CD14-positive monocyte (primary cell): Measurements from ENCODE around the gene VAV2. TPM values are rescaled to one million over a fixed set of nuclear protein-coding genes. Genes with fewer than 3 reads are reported as not detected.

Experiments used
- DNase-seq, 3 donors: peaks; one replicate each; pipeline ENCODE4 v3.0.0-alpha.2; 2011 to 2022
- H2AFZ ChIP-seq: 2 replicates; pipeline ENCODE4 v1.6.0; 2012; ENCODE audit warnings: mild to moderate bottlenecking, low read depth, low read length, inconsistent platforms; ENCODE audit not compliant: insufficient read depth, poor library complexity, severe bottlenecking
- H3K27ac ChIP-seq, 2 donors: 1 replicate in 1 of 2; 2 replicates in 1 of 2; pipeline ENCODE4 v1.5.1; 2012 to 2013; ENCODE audit warnings: low read length in 2 of 2, control low read depth in 1 of 2, inconsistent platforms in 1 of 2, low read depth in 1 of 2, mild to moderate bottlenecking in 1 of 2
- H3K27me3 ChIP-seq, 2 donors: one replicate each; pipeline versions ENCODE4 v1.6.0 to v1.6.1; 2011 to 2013; ENCODE audit warnings: low read length in 2 of 2; ENCODE audit not compliant: control insufficient read depth in 2 of 2, insufficient read depth in 2 of 2
- H3K36me3 ChIP-seq, 2 donors: replicated peaks in 1 of 2; 1 replicate in 1 of 2; 2 replicates in 1 of 2; pipeline versions ENCODE4 v1.5.1 to v1.6.1; 2012 to 2013; ENCODE audit warnings: low read length in 2 of 2, control low read depth in 1 of 2, inconsistent platforms in 1 of 2, mild to moderate bottlenecking in 1 of 2; ENCODE audit not compliant: insufficient read depth in 2 of 2, control insufficient read depth in 1 of 2
- H3K4me1 ChIP-seq, 2 donors: 1 replicate in 1 of 2; 2 replicates in 1 of 2; pipeline versions ENCODE4 v1.5.1 to v1.6.1; 2012 to 2013; ENCODE audit warnings: low read length in 2 of 2, control low read depth in 1 of 2, inconsistent platforms in 1 of 2, mild to moderate bottlenecking in 1 of 2, moderate library complexity in 1 of 2; ENCODE audit not compliant: insufficient read depth in 2 of 2, control insufficient read depth in 1 of 2
- H3K4me2 ChIP-seq: replicated peaks from 2 replicates; pipeline ENCODE3; 2012; ENCODE audit warnings: low read length, moderate library complexity, mild to moderate bottlenecking; ENCODE audit not compliant: poor library complexity, severe bottlenecking; ENCODE audit errors: extremely low read depth
- H3K4me3 ChIP-seq, 3 experiments: fragments of 200-600 bp in 1 of 3; sonication (generic) in 1 of 3; replicated peaks in 1 of 3; 1 replicate in 2 of 3; 2 replicates in 1 of 3; pipeline ENCODE4 v1.5.1; 2011 to 2013; ENCODE audit warnings: low read length in 3 of 3, mild to moderate bottlenecking in 3 of 3, control low read depth in 2 of 3, low read depth in 2 of 3, inconsistent platforms in 1 of 3, moderate library complexity in 1 of 3
- H3K79me2 ChIP-seq: 2 replicates; pipeline ENCODE4 v1.6.0; 2012; ENCODE audit warnings: mild to moderate bottlenecking, control low read depth, inconsistent platforms, low read length, moderate library complexity; ENCODE audit not compliant: insufficient read depth
- H3K9ac ChIP-seq: 2 replicates; pipeline ENCODE4 v1.6.0; 2017; ENCODE audit warnings: low read length, mild to moderate bottlenecking; ENCODE audit not compliant: insufficient read depth, poor library complexity, severe bottlenecking
- H3K9me3 ChIP-seq, 2 donors: replicated peaks in 1 of 2; 1 replicate in 1 of 2; 2 replicates in 1 of 2; pipeline versions ENCODE4 v1.5.1 to v1.6.1; 2012 to 2013; ENCODE audit warnings: low read length in 2 of 2, control low read depth in 1 of 2; ENCODE audit not compliant: control insufficient read depth in 1 of 2, insufficient read depth in 1 of 2
- H4K20me1 ChIP-seq: 2 replicates; pipeline ENCODE4 v1.6.0; 2012; ENCODE audit warnings: mild to moderate bottlenecking, low read length, control low read depth, moderate library complexity; ENCODE audit not compliant: insufficient read depth
- H3K27ac Mint-ChIP-seq, 7 donors: one replicate each; pipeline ENCODE4 v1.8.0; 2020; ENCODE audit warnings: mild to moderate bottlenecking in 7 of 7, mixed read lengths in 7 of 7, moderate library complexity in 6 of 7, inconsistent platforms in 2 of 7
- H3K27me3 Mint-ChIP-seq, 3 donors: one replicate each; pipeline ENCODE4 v1.8.0; 2021 to 2022; ENCODE audit warnings: low read depth in 3 of 3, mild to moderate bottlenecking in 3 of 3, mixed read lengths in 3 of 3, moderate library complexity in 3 of 3, inconsistent platforms in 1 of 3
- H3K36me3 Mint-ChIP-seq, 2 donors: one replicate each; pipeline ENCODE4 v1.8.0; 2020; ENCODE audit warnings: mixed read lengths in 2 of 2, inconsistent platforms in 1 of 2, mild to moderate bottlenecking in 1 of 2
- H3K4me1 Mint-ChIP-seq: one replicate; pipeline ENCODE4 v1.8.0; 2020; ENCODE audit warnings: mild to moderate bottlenecking, mixed read lengths
- H3K4me3 Mint-ChIP-seq, 2 donors: one replicate each; pipeline ENCODE4 v1.8.0; 2020; ENCODE audit warnings: mild to moderate bottlenecking in 2 of 2, mixed read lengths in 2 of 2, moderate library complexity in 1 of 2
- H3K9me3 Mint-ChIP-seq, 7 donors: one replicate each; pipeline ENCODE4 v1.8.0; 2020 to 2022; ENCODE audit warnings: mixed read lengths in 7 of 7, mild to moderate bottlenecking in 6 of 7, moderate library complexity in 6 of 7, inconsistent platforms in 2 of 7
- CTCF ChIP-seq: fragments of 200-600 bp; IDR thresholded peaks from one replicate; pipeline ENCODE4 v1.8.0; 2022; ENCODE audit warnings: antibody characterized with exemption, mild to moderate bottlenecking
- WGBS: methylation state at CpG from one replicate; pipeline ENCODE4 v1.1.5; 2013; ENCODE audit warnings: missing lambda C conversion rate; ENCODE audit not compliant: insufficient coverage; 5-methylcytosine and 5-hydroxymethylcytosine counted together
- intact Hi-C, 2 donors: fragments of 100-400 bp; cut with micrococcal nuclease; formaldehyde crosslinking; loops; one replicate each; pipeline versions ENCODE4 v1.15.0 to v1.15.1; 2023
- polyA plus RNA-seq, 3 donors: library from polyadenylated mRNA; depleted of rRNA in 1 of 3; unstranded in 2 of 3; stranded (reverse) in 1 of 3; fragments of 300-500 nt in 2 of 3; fragments of >200 nt in 1 of 3; fragmentation: Illumina TruSeq in 2 of 3; gene quantifications; 1 replicate in 2 of 3; 2 replicates in 1 of 3; pipeline ENCODE4 v1.2.3, GENCODE V29; 2012 to 2021

The VAV2 gene
- polyA plus RNA-seq, 3 donors: 2.3 to 13.6 (median 2.3) TPM

- Histone ChIP-seq H3K27ac (no peak overlapping the region), H2AFZ (no peak overlapping the region), H3K4me2 (no peak overlapping the region), H3K4me1 (no peaks in the 10 kb centered on the region), H3K9ac (no peak overlapping the region), H3K36me3 (no peaks in the 10 kb centered on the region), H3K4me3 (no peak overlapping the region), H3K9me3 (no peaks in the 10 kb centered on the region), H3K79me2 (peaks cover 54% of the 10 kb centered on the region), H3K27me3 (no peaks in the 10 kb centered on the region), H4K20me1 (peaks cover 100% of the 10 kb centered on the region)
- Mint-ChIP-seq H3K36me3 (peaks cover 3 to 11% of the 10 kb centered on the region in 2 donors), H3K27ac (peak overlapping the region in 1 of 7 donors; percentile 81), H3K27me3 (peaks cover 2 to 18% (median 9%) of the 10 kb centered on the region in 3 donors), H3K4me1 (peaks cover 13% of the 10 kb centered on the region), H3K9me3 (no peaks in the 10 kb centered on the region), H3K4me3 (no peak overlapping the region)
- no peak for TF ChIP-seq CTCF
- DNase-seq: no peak
- 91% methylated on average over 18 of the region's 25 CpGs for WGBS
- intact Hi-C loops: no loop called here
Measured at GRCh38 chr9:133980864-133981588, 11.1 kb downstream of the VAV2 start.

GRCh38 chr9:133979921-133980863 is 11.9 kb downstream of the VAV2 start:
- H3K27me3 Mint-ChIP-seq: peaks cover 2 to 18% (median 9%) of the 10 kb centered on the region in 3 donors
- no peak overlapping the region for H3K4me3 Mint-ChIP-seq
- peaks cover 11% of the 10 kb centered on the region for H3K4me1 Mint-ChIP-seq
- TF ChIP-seq CTCF: no peak
- DNase-seq: no peak
- Histone ChIP-seq H4K20me1 (peaks cover 100% of the 10 kb centered on the region), H3K4me1 (no peaks in the 10 kb centered on the region), H3K4me3 (no peak overlapping the region), H3K36me3 (no peaks in the 10 kb centered on the region), H2AFZ (no peak overlapping the region), H3K9ac (no peak overlapping the region), H3K27ac (no peak overlapping the region), H3K4me2 (no peak overlapping the region), H3K27me3 (no peaks in the 10 kb centered on the region), H3K9me3 (no peaks in the 10 kb centered on the region), H3K79me2 (peaks cover 50% of the 10 kb centered on the region)
- intact Hi-C loops: no loop called here
- WGBS: 92% methylated on average over 13 of the region's 22 CpGs
- H3K9me3 Mint-ChIP-seq: no peaks in the 10 kb centered on the region
- no peak overlapping the region for H3K27ac Mint-ChIP-seq
- peaks cover 0 to 13% of the 10 kb centered on the region in 2 donors for H3K36me3 Mint-ChIP-seq
